ENCODE measurements around the gene OR13F1.
"Not testable (repeated sequence)": the region's sequence is repeated elsewhere in the genome, so short reads cannot be mapped to it uniquely, and the experiment has no call there.

Gene OR13F1

DNA sequence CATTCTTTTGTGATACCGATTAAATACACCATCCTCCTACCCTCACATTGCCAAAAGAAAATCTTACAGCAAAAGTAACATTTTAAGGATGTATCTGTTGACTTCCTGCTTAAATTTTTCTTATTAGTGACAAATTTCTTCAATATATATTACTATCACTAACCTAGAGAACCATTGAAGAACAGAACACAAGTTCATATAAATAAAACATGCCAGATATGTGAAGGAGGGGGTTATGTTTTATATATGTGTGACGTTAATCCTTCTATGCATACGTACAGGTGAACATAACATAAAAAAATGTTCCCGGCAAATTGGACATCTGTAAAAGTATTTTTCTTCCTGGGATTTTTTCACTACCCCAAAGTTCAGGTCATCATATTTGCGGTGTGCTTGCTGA, at the start of gene OR13F1:
Gene OR13F1 (plus strand): TSS at position 301 of the 400 bp plus-strand sequence. CDS start 0 bp downstream, at position 301.
- DNase-seq = no peak

- no peak for DNase-seq
Measured at GRCh38 chr9:104456831-104457230, 47.2 kb upstream of the OR13F1 start.

GRCh38 chr9:104463864-104464263, 40.2 kb upstream of the OR13F1 start:
- DNase-seq = no peak

DNA sequence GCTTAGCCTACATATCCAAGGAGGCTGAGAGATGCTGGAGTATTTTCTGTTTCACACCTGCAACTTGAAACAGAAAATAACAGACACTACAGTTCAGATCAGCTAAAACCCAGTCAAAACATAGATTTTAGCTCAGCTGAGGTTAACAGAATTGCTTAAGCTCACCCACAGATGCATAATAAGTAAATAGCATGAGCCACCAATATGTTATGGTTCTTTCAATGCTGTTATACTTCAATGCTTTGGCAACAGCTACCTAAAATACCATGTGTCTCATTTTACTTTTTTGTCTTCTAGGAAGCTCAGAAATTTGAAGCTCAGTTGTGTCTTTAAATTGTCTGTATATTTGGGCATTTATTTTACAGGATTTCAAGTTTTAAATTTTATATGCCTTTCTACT, 35.8 kb upstream of the OR13F1 start:
- no peak for DNase-seq

- DNase-seq = no peak
Measured at GRCh38 chr9:104482921-104483570, 21.0 kb upstream of the OR13F1 start.

DNA sequence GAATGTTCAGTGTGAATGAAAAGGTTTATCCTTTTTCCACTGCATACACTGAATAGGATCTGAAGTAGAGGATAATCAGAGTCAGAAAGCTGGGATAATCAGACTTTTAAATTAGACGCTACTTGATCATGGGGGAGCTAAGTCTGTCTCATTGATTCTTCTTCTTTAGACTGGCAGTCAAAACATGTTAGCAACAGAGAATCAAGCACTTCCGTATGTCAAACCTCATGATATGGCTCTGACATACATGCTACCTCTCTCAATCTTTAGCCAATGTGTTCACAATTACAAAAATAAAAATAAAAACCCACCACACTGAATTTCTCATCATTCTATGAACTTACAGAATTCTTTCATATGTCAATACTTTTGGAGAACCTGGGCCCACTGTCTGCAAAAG, 19.0 kb upstream of the OR13F1 start:
- DNase-seq = no peak

GRCh38 chr9:104494808-104495207, 9.3 kb upstream of the OR13F1 start:
- DNase-seq = no peak

GRCh38 chr9:104503440-104503839, 623 bp upstream of the OR13F1 start:
- no peak for DNase-seq

DNA sequence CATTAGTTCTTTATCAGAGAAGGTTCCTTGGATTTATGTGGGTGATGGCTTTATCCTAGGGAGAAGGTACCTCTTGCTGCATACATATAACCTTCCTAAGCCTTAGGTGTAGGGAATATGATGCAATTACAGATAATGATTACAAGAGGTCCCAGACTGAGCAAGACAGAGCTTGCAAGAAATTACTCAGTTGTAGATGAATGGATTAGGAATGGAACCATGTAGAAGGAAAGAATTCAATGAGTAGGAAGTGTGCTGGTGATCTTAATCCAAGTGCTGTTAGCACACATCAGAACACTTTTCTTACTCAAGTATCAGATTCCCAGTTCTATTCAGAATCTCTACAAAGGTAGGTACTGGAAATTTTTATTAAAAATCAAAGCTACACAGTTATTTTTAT, 2.5 kb downstream of the OR13F1 start:
- no peak for DNase-seq

DNA sequence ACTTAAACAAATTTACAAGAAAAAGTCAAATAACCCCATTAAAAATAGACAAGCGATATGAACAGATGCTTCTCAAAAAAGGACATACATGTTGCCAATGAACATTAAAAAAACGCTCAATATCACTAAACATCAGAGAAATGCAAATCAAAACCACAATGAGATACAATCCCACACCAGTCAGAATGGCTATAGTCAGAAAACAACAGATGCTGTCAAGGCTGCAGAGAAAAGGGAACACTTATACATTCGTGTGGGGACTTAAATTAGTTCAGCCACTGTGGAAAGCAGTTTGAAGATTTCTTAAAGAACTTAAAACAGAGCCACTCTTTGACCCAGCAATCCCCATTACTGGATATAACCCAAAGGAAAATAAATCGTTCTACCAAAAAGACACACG, 10.8 kb downstream of the OR13F1 start:
- no peak for DNase-seq

DNA sequence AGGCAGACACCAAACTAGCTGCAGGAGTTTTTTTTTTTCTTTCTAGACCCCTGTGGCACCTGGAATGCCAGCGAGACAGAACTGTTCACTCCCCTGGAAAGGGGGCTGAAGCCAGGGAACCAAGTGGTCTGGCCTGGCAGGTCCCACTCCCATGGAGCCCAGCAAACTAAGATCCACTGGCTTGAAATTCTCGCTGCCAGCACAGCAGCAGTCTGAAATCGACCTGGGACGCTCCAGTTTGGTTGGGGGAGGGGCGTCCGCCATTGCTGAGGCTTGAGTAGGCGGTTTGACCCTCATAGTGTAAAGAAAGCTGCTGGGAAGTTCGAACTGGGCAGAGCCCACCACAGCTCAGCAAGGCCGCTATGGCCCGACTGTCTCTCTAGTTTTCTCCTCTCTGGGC, 16.2 kb downstream of the OR13F1 start:
- DNase-seq = not testable (repeated sequence)

- no peak for DNase-seq
Measured at GRCh38 chr9:104527109-104527508, 23.0 kb downstream of the OR13F1 start, which contains the start of gene OR13C4. Gene OR13C4, minus strand, starts transcription at chr9:104527209. Its CDS starts 0 bp downstream, at chr9:104527209.

DNA sequence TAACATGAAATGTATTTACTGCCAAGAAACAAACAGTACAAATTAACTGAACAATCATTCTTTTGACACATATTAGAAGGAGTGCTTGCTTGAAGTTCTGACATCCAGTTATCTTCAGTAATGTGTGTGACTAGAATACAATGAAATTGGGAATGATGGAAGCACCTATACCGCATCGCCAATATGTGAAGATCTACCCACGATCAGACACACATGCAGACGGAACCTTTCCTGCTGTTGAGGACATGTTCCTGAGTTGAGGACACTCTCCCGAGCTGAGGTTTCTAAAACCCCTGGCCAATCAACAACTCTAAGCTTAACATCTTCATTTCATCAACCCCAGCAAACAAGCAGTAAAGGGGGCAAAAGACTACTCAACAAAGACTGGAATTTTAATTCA, 32.7 kb downstream of the OR13F1 start, which contains the start of gene OR13C3:
Gene OR13C3 (minus strand): TSS at position 101 of the 400 bp plus-strand sequence. CDS start 133 bp downstream, outside the sequence.
- no peak for DNase-seq

DNA sequence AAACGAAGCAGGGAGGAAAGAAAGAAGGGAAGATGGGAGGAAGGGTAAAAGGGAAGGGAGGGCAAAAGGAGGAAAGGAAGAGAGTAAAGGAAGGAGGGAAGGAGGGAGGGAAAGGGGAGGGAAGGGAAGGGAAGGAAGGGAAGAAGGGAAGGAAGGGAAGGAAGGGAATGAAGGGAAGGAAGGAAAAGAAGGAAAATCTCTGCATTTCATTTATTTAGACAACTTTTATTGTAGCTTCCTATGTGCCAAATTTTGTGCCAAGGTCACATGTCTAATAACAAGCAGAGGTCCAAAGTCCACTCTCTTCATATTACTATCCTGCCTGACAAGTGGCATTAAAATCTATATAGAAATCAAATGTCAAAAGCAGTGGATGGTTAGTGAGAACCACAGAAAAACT, 35.2 kb downstream of the OR13F1 start:
- DNase-seq = no peak

DNA sequence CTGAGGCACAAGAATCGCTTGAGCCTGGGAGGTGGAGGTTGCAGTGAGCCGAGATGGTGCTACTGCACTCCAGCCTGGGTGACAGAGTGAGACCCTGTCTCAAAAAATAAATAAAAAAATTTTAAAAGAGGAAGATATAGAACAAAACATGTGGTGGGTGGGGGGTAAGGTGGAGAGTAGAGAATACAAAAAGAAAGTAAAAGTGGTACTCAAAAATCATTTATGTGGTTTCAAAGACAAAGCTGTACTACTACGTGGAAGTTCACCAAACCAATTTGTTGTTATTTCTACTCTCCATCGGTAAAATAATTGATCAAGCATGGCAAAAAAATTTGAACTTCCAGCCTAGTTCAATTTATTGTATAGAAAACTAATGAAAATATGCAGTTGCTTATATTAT, 40.6 kb downstream of the OR13F1 start:
- no peak for DNase-seq

DNA sequence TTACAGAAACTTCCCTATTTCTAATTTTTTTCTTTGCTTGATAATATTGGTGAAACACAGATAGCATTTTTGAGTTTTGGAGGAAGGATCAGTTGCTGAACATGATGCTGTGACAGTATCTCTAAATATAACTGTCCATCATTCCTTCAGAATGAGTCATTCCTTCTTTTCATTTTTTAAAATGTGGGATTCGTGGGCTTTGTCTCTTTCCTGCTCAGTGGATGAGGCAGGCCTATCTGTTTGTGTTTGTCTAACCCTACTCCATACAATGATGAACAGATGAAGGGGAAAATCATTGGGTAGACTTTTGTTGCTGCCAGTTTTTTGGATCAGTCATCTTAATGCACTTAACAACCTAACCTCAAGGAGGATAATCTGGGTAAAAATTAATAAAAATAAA, 49.2 kb downstream of the OR13F1 start:
- DNase-seq = no peak
